Suppressor macrophage (primary cell): Measurements from ENCODE around the gene HOMER2.
"Not testable (repeated sequence)": the region's sequence is repeated elsewhere in the genome, so short reads cannot be mapped to it uniquely, and the experiment has no call there.

ENCODE experiments used
- DNase-seq, 4 experiments: peaks; one replicate each; pipeline ENCODE4 v3.0.0-alpha.2; 2020 to 2022

Gene HOMER2

DNA sequence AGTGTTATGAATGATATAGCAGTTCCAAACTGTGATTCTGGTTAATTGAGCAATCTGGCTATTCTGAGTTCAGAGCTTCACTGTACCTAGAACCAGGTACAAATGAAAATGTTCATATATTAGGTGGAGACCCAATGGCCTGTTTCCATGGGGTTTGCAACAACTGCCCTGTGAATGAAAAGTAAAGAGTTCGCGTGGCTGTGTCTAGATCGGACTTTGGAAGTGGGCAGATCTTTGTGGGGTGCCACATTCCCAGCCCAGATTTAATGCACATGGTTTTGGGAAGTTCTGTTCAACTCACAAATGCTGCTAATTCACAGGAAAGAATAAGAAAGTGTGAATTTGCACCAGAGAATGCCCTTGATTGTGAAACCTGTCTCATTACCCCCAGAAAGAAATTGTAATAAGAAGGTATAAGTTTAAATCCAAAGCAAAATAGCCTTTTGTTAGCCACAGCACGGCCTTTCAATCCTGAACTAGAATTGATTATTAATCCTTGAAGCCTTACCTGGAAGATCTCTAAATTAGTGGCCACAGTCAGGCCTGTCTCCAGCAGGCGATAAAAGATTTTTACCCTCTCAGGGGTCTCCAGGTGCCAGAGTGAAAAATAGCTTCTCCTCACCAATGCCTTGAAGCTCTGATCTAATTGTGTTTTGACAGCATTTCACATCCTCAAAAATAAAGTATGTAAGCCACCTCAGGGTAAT lies 120.5 kb downstream of the HOMER2 start:
- no peak for DNase-seq

DNA sequence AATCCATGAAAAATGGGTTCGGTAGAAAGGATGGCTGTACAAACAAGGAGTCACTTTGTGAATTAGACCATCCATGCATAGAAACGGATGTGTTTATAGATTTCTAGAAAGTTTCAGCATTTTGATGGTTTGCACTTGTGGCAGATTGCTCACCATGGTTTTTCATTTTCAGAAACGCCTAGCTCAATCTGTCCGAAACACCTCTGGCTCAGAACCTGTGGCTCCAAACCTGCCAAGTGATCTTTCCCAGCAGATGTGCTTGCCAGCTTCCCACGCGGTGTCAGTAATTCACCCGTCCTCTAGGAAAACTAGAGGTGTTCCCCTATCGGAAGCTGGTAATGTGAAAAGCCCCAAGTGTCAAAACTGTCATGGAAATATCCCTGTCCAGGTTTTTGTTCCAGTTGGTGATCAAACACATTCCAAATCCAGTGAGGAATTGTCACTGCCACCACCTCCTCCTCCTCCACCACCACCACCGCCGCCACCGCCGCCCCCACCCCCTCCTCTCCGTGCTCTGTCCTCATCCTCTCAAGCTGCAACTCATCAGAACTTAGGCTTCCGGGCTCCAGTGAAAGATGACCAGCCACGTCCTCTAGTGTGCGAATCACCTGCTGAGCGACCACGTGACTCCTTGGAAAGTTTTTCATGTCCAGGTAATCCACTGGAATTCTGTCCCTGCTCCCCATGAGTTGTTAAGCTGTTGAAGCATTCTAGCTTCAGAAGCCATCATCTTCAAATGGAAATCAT lies 121.9 kb downstream of the HOMER2 start:
- no peak for DNase-seq

DNA sequence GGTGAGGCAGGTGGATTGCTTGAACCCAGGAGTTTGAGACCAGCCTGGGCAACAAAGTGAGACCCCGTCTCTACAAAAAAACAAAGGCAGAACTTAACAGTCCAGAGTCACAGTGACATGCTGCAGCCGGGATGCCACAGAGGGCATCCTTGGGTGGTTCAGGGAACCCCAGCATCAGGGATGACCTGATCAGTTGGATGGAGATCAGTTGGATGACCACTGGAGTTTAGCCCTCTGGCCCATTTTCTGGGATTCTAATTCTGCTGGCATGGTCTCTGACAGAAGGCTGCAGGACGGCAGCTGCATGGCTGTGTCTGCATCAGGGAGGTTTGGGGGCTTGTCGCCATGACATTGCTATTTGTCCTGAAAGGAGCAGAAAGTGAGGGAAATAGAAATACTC lies 123.3 kb downstream of the HOMER2 start:
- no peak for DNase-seq

DNA sequence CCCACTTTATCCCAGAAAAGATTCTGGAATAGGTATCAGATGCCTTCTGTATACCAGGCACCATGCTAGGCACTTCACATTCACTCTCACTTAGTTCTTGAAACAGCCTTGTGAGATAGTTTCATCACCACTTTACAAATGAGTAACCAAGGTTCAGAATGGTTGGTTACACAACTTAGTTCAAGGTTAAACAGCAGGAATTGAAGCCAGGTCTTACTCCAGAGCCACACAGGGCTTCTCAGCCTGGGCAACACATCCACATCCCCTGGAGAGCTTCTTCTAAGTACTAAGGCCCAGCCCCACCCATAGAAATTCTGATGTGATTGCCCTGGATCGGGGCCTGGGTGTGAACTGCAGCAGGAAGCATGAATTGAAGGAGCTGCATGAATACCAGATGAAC lies 124.4 kb downstream of the HOMER2 start:
- peak in 1 of 4 experiments; percentile 18 for DNase-seq

DNA sequence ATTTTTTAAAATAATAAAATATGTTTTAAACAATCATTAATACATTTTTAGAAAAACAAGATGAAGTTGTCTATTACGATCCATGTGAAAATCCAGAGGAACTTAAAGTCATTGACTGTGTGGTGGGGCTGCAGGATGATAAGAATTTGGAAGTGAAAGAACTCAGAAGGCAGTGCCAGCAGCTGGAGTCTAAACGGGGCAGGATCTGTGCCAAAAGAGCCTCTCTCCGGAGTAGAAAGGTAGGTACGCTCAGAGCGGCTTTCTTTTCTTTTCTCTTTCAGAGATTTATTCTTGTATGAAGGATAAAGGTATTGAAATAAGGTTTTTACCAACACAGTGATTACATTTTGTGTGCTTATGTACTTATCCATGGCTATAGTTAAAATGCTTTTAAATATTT lies 129.5 kb downstream of the HOMER2 start:
- DNase-seq = no peak

DNA sequence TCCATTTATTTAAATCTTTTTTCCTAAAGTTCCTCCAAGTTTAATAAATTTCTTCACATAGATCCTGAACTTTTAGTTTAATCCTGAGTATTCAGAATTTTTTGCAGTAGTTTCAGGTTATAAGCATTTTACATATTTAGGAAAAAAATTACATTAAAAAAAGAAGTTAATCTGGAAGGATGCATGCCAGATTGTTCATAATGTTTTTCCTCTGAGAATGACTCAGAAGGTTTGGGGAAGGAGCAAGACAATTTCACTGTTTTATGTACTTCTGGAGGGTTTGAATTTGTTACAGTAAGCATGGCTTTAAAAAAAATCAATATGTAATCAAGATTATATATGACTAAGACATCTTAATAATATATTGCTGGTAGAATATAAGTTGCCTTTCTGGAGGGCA lies 130.7 kb downstream of the HOMER2 start:
- not testable (repeated sequence) for DNase-seq

DNA sequence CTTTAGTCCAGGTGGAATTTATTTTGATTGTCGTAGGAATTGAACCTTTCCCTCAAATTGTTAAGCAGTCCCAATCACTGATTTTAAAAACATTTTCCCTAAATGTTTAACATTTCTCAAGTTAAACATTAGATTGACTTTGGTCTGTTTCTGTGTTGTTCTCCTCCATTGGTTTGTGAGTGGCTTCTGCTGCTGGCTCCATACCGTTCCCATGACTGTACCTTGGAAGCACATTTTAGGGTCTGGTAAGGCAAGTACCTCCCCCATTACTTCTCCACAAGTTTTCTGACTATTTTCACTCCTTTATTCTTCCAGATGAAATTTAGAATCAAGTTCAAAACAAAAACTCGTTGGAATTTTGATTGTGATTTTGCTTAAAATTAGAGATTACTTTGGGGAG lies 131.1 kb downstream of the HOMER2 start:
- not testable (repeated sequence) for DNase-seq

DNA sequence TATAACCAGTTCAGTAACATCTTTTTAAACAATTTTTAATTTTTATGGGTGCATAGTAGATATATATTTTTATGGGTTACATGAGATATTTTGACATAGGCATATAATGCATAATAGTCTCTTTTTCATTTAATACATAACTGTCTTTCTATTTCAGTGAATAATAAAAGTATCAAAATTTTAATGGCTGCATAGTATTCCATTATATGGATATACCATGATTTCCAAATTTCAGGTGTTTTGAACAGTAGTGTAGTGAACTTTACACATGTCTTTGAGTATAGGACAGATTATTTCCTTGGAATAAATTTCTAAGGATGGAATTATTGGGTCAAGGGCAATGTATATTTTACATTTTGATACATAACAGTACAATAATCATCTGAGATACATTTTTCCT lies 132.4 kb downstream of the HOMER2 start:
- no peak for DNase-seq

DNA sequence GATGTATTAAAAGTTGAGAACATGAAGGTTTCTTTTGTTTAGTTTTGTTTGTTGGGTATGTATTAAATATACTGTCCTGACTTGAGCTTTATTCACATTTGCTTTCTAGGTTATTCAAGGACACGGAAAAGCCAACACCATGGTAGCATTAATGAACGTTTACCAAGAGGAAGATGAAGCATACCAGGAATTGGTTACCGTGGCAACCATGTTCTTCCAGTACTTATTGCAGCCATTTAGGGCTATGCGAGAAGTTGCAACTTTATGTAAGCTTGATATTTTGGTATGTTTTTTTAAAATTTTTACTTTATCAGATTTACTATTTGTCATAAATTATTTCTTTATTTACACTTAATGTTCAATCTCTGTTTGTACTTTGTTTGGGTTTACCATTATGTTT lies 139.5 kb downstream of the HOMER2 start:
- DNase-seq = peak in 1 of 4 experiments; percentile 33

DNA sequence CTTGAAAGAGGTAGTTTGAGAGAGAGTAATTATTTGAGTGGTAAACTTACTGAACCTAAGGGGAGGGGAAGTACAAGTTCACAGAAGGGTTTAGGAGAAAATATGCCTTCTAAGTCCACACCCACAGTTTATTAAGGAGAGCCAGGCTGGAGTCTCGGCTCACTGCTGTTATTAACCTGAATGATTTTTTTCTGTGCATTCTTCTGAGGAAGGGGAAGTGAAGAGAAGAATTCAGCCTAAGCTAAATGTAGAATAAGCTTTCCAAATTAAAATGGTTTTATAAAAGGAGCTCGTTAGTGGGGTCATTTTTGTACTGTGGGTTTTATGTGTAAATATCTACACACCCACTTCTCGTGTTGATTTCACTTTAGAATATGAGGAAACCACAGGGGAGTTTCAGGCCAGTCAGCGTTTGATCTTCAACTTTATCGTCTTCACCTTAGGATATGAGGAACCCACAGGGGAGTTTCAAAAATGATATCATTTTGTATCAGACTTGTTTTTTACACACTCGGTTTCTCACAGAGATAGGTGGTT lies 141.6 kb downstream of the HOMER2 start:
- DNase-seq = peak; percentile 19 to 58 (median 37)

DNA sequence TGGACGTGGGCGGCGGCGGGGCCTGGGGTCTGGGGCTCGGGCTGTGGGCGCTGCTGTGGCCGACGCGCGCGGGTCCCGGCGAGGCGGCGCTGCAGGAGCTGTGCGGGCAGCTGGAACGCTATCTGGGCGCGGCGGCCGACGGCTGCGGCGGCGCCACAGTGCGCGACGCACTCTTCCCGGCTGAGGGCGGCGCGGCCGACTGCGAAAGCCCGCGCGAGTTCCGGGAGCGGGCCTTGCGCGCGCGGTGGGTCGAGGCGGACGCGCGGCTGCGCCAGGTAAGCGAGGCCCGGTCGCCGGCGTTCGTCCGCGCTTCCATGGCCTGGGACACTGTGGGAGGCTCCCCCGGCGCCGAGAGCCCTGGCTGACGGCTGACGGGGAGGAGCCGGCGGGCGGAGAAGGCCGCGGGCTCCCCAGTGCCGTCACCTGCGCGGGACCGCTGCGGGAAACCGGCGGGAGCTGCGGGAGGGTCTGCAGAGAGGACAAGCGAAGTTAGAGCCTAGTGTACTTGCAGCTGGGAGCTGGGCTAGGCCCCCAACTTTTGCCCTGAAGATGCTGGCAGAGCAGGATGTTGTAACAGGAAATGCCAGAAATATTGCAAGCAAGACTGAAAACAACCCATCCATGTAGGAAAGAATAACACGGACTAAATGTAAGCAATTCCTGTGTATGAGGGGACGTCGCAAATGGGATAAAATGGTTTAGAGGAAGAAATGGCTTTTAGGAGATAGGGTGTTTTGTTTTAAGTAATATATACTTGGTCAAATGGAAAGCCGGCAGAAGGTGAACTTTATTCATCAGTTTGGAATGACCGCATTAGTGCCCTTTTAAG lies 142.2 kb downstream of the HOMER2 start:
- peak; percentile 49 to 79 (median 62) for DNase-seq

DNA sequence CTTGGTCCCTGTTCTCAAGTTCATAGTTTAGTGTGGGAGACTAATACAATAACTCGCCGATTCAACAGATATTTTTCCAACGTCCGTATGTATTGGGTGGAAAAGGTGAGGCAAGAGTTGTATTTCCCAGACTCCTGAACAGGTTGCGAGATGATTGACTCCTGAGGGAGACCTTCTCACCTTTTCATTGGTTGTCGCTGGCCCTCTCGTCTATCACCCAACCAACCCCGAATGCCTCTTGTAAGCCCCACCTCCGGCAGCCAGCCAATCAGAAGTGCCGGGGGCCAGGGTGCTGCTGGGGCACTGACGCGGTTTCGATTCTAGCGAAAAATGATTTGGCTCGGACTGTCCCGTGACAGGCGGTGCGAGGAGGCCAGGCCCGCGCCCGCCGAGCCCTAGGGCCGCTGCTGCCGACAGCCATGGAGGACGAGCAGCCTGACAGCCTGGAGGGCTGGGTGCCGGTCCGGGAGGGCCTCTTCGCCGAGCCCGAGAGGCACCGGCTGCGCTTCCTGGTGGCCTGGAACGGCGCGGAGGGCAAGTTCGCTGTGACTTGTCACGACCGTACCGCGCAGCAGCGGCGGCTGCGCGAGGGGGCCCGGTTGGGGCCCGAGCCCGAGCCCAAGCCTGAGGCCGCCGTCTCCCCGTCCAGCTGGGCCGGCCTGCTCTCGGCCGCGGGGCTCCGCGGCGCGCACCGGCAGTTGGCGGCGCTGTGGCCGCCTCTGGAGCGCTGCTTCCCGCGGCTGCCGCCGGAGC lies 143.0 kb downstream of the HOMER2 start, which contains the start of gene WHAMM:
TSS of gene WHAMM (plus strand) at position 321 of the 753 bp plus-strand sequence. CDS start at position 420, 99 bp downstream.
- peak; percentile 98 to 99 (median 98) for DNase-seq

DNA sequence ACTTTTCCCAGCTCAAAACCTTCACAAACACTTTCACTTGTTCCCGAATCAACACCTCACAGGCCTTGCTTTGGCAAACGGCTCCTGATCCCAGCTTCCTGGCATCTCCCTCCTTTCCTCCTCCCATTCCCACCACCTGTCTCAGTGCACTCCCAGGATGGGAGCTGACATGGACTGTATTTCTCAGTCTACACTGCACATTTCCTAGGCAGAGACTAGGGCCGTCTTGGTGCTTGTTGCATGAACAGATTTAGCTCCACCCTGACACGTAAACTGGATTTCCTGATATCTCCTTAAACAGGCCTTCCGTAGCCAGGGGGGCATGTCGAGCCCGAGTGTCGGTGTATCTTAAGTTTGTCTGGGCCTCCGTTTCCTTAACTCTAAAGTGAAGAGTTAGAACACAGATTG lies 143.9 kb downstream of the HOMER2 start:
- no peak for DNase-seq

DNA sequence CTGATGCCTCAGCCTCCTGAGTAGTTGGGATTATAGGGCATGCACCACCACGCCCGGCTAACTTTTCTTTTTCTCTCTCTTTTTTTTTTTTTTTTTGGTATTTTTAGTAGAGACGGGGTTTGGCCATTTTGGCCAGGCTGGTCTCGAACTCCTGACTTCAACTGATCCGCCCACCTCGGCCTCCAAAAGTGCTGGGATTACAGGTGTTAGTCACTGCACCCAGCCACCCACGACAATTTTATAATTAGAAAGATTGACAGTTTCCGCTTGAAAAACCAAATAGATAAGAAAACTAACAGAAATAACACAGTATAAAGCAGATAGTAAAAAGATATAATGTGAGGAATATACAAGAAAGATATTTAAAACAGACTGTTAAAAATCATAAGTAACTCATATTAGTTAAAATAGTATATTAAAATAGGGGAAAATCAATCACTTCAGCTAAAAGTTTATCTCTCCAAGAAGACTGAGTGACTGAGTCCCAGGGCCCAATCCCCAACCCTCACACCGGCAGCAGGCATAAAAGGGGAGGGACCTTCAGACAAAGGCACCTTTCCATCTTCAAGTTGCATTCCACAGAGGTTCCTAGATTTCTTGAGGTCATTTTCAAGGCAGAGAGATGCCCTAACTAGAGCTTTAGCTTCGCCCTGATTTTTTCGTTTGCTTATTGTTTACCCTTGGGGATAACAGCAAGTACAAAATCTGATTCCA lies 144.4 kb downstream of the HOMER2 start:
- DNase-seq = no peak

DNA sequence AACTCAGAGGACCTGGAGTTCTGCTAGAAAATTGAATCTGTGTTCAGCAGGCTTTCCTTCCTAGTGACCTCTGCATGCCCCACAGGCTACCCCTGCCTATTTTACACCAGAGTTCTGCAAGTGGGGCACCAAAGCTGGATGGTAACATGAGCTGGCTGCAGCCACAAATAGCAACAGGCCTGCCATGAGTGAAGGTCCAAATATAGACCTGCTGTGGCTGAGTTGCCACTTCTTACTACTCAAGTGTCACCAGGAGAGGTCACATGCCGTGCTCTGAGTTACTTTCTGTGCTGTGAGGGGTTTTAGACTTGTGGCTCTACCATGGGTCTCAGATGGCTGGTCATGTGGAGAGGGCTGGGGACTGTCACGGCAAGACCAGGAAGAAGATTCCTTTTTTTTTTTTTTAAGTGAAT lies 146.5 kb downstream of the HOMER2 start, which contains the start of gene FSD2:
TSS of gene FSD2 (minus strand) at position 76 of the 413 bp plus-strand sequence. CDS start 18,679 bp downstream, outside the sequence.
- peak; percentile 19 to 65 (median 54) for DNase-seq

DNA sequence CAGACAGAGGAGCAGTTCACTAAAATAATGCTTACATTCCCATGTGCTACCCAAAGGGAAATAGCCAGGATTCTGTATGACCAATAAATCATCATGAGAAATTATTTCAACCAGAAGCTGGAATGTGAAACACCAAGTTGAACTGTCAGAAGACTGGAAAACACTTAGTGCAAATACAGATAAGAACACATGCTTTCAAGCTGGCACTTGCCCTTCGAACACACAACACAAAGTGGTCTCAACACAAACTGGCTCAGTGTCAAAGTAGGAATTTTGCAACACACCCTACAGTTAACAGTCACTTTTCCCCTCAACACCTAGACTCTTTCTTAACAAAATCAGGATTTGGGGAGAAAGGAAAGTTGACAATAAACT lies 148.0 kb downstream of the HOMER2 start:
- DNase-seq = no peak

DNA sequence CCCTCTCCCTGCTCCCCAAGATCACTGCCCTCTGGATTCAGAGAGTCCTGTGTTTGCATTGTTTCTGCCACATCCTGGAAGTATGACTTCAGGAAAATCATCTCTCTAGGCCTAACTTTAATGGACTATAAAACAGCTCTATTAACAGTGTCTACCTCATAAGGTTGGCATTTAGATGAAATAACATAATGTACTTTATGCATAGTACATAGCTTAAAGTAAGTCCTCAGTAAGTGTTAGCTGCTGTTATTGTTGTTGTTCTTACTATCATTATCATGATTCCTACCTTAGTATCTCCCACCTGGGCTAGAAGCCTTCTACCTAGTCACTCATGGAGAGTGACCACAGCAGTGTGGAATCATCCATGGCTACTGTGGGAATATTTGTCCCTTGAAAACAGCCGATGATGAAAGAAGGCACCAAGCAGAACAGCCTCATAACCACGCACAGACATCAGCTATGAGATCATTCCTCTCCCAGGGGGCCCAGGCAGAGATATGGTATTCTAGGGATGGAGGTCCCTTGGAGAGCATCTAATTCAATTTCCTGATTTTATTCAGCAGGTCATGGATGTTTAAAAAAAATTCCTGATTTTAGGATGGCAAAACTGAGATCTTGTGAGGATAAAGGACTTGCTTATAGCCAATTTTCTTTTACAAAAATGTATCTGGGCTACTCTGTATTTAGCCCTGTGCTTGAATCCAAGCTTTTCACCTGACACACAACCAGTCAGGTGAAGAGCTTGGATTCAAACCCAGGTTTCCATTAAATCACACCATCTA lies 148.5 kb downstream of the HOMER2 start:
- DNase-seq = no peak

DNA sequence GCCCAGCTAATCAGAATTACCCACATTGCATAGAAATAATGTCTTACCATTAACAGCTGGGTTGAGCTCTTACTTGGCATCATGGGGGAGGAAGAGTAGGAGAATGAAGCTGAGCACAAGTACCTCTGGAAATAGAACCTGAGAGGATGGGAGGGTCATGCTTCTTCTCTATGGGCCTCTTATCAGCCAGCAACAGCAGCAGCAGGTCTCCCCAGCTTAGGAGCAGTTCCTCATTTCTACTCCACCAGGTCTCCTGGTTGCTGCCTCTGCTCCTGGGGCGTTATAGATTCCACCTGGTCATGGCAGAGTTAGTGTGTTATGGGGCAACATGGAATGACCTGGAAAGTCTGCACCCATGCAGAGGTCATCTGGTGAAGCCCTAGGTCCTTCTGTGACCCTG lies 150.0 kb downstream of the HOMER2 start:
- DNase-seq = no peak

DNA sequence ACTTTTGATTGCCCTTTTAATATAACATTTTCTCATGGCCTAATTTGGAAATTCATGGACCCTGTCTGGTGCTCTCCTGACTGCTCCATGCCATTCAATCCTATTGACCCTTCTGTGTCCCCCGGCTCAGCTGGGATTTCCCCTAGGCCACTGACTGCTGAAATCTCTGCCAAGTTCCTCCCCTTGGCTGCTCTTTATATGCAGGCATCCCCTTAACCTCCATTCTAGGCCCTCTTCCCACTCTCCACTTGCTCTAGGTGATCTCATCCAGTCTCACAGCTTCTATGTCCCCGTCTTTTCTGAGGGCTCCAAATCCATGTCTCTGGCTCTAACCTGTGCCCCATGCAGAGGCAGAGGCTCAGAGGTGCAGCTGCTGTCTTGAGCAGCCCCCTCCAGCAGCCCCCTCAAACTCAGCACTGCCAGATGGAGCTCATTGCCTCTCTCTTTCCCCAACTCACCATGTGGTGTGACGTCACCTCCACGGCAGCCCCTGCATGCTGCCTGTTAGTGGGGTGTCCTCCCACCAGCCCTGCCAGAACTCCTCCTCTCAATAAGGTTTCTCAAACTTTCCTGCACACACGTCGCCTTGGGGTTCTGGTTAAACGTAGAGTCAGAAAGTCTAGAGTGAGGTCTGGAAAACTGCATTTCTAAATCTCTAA lies 153.2 kb downstream of the HOMER2 start:
- DNase-seq = no peak
